ENCODE measurements around the gene DENND2D. TPM values are rescaled to one million over a fixed set of nuclear protein-coding genes. Genes with fewer than 3 reads are reported as not detected.

The DENND2D gene
- total RNA-seq, 4 donors from 2014 or later = 25.3 to 37.1 (median 31.8) TPM

DNA sequence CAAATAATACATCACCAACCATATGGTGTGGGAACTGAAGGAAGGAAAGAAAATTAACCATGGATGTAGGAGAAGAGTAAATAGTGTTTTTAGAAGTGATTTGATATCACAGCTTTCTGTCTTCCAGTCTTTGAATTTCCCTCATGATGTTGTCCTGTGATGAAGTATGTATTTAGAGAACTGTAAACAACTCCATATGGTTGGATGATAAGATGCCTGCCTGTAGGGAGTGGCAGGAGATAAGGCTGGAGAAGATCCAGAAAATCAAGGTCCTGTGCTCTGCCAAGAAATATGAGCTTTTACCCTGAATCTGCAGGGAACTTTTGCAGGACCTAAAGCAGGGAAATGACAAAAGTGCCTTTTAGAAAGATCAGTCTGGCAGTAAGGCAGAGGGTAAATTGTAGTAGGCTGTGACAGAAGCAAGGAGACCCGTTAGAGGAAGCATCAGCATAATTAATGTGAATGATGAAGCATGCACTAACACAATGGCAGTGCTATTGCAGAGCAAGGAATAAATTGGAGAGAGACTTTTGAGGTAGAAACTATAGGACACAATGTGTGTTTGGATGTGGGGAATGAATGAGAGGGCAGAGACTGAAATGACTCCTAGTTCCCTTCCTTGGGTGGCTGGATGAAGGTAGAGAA is 38.5 kb downstream of the DENND2D start:
- peaks cover 14% of the 10 kb centered on the region for H3K36me3 ChIP-seq
- DNase-seq (ENCODE audit: low spot score in 2 of 2) = no peak
- H3K4me3 ChIP-seq = no peak overlapping the region
- H3K27me3 ChIP-seq = no peaks in the 10 kb centered on the region
- H3K9me3 ChIP-seq = no peaks in the 10 kb centered on the region
- no peaks in the 10 kb centered on the region for H3K4me1 ChIP-seq
- no peak overlapping the region for H3K27ac ChIP-seq
- no peak for TF ChIP-seq POLR2A (IDR thresholded peaks at IDR 0.05)
- TF ChIP-seq, protein P1, sequence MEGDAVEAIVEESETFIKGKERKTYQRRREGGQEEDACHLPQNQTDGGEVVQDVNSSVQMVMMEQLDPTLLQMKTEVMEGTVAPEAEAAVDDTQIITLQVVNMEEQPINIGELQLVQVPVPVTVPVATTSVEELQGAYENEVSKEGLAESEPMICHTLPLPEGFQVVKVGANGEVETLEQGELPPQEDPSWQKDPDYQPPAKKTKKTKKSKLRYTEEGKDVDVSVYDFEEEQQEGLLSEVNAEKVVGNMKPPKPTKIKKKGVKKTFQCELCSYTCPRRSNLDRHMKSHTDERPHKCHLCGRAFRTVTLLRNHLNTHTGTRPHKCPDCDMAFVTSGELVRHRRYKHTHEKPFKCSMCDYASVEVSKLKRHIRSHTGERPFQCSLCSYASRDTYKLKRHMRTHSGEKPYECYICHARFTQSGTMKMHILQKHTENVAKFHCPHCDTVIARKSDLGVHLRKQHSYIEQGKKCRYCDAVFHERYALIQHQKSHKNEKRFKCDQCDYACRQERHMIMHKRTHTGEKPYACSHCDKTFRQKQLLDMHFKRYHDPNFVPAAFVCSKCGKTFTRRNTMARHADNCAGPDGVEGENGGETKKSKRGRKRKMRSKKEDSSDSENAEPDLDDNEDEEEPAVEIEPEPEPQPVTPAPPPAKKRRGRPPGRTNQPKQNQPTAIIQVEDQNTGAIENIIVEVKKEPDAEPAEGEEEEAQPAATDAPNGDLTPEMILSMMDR (IDR thresholded peaks at IDR 0.05) = no peak
- no peak for TF ChIP-seq POLR2AphosphoS5 (IDR thresholded peaks at IDR 0.05)
- TF ChIP-seq EP300 (IDR thresholded peaks at IDR 0.05) = no peak
- 39% methylated on average over 1 of the region's 1 CpG for whole genome bisulfite sequencing

DNA sequence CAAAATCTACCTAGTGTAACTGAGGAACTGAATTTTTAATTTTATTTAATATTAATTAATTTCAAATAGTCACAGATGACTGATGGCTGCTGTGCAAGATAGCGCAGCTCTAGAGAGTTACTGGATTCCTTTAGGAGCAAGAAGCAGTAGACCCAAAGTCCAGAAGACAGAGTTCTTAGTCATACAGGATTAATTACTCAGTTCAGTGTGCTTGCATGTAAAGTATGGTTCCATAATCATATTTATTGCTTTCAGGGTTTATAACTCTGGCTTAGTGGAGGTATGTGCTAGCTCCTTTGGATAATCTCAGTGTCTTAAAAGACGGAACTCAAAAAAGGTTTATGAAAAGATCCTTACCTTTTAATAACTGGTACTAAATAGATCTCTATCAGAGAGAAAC is 43.0 kb downstream of the DENND2D start:
- 97% methylated on average over 2 of the region's 2 CpGs for WGBS
- H3K4me1 ChIP-seq = no peaks in the 10 kb centered on the region
- TF ChIP-seq EP300 (IDR thresholded peaks at IDR 0.05) = no peak
- TF ChIP-seq, protein P1 (IDR thresholded peaks at IDR 0.05) = no peak
- no peak for TF ChIP-seq POLR2A (IDR thresholded peaks at IDR 0.05)
- TF ChIP-seq POLR2AphosphoS5 (IDR thresholded peaks at IDR 0.05) = no peak
- no peak overlapping the region for H3K27ac ChIP-seq
- no peaks in the 10 kb centered on the region for H3K9me3 ChIP-seq
- H3K4me3 ChIP-seq = no peak overlapping the region
- H3K36me3 ChIP-seq = peaks cover 36% of the 10 kb centered on the region
- DNase-seq (ENCODE audit: low spot score in 2 of 2) = no peak
- H3K27me3 ChIP-seq = no peaks in the 10 kb centered on the region

DNA sequence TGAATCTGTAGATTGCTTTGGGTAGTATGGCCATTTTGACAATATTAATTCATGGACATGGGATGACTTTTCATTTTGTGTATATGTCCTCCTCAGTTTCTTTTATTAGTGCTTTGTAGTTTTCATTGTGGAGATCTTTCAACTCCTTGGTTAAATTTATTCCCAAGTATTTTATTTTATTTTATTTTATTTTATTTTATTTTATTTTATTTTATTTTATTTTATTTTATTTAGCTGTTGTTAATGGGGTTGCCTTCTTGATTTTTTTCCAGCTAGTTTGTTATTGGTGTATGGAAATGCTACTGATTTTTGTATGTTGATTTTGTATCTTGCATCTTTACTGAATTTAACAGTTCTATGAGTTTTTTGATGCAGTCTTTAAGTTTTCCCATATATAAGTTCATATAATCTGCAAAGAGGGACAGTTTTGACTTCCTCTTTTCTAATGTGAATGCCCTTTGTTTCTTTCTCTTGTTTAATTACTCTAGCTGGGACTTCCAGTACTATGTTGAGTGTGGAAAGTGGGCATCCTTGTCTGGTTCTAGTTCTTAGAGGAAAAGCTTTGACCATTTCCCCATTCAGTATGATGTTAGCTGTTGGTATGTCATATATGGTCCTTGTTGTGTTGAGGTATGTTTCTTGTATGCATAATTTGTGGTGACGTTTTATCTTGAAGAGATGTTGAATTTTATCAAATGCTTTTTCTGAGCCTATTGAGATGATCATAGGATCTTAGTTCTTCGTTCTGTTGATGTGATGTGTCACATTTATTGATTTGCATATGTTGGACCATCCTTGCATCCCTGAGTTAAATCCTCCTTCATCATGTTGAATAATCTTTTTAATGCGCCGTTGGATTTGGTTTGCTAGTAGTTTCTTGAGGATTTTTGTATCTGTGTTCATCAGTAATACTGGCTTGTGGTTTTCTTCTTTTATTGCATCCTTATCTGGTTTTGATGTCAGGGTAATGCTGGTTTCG is 46.1 kb downstream of the DENND2D start:
- Histone ChIP-seq H3K4me3 (no peak overlapping the region), H3K36me3 (peaks cover 49% of the 10 kb centered on the region), H3K9me3 (no peaks in the 10 kb centered on the region), H3K4me1 (peaks cover 2% of the 10 kb centered on the region), H3K27me3 (no peaks in the 10 kb centered on the region), H3K27ac (no peak overlapping the region)
- DNase-seq (ENCODE audit: low spot score in 2 of 2) = no peak
- TF ChIP-seq POLR2A (IDR thresholded peaks at IDR 0.05) (no peak), EP300 (IDR thresholded peaks at IDR 0.05) (no peak), POLR2AphosphoS5 (IDR thresholded peaks at IDR 0.05) (no peak)
- TF ChIP-seq, protein P1 (IDR thresholded peaks at IDR 0.05) = no peak
- 94% methylated on average over 5 of the region's 5 CpGs for WGBS

DNA sequence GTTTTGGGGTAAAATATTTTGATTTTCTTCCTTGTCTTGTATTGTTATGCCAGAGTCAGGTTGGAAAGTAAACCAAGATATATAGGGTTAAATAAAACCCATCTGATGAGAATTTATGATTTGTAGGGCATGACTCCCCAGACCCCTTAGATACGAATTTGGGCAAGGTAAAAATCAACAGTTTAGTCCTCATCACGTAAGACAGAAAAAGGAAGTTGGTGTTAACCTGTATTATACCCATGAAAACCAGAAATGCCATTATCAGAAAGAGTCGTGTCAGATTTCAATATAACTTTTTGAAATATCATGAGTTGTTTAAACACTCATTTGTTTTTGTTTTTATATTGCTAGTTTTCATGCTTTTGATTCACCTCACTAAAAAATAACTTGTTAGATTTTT is 48.6 kb downstream of the DENND2D start:
- TF ChIP-seq EP300 (IDR thresholded peaks at IDR 0.05) (no peak), POLR2AphosphoS5 (IDR thresholded peaks at IDR 0.05) (no peak), POLR2A (IDR thresholded peaks at IDR 0.05) (no peak)
- TF ChIP-seq, protein P1 (IDR thresholded peaks at IDR 0.05) = no peak
- DNase-seq (ENCODE audit: low spot score in 2 of 2) = no peak
- Histone ChIP-seq H3K4me3 (no peak overlapping the region), H3K4me1 (peaks cover 2% of the 10 kb centered on the region), H3K27ac (no peak overlapping the region), H3K27me3 (no peaks in the 10 kb centered on the region), H3K36me3 (peaks cover 62% of the 10 kb centered on the region), H3K9me3 (no peaks in the 10 kb centered on the region)
- WGBS = 61% methylated on average over 3 of the region's 3 CpGs

DNA sequence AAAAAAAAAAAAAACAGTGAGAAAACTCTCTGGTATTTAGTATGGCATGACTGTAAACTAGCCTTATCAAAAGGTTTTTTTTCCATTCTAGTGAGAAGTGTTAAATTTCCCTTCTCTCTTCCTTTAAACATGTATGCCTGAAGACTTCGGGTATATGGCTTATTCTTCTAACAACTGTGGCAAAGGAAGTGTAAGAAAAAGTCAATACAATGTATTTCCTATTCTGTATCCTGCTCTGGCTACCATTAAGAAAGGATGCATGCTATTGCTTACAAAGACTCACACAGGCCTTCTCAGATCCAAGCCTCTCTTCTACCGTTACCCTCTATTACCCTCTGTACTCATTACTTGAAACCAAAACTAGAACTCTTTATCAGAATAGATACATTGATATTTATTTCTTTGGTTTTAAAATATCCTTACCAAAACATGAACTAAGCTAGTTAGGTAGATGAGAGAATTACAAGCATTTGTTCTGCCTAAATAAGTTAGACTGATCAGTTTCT is 52.0 kb downstream of the DENND2D start:
- no peak overlapping the region for H3K27ac ChIP-seq
- DNase-seq (ENCODE audit: low spot score in 2 of 2) = no peak
- H3K4me1 ChIP-seq = peaks cover 2% of the 10 kb centered on the region
- no peak overlapping the region for H3K4me3 ChIP-seq
- peaks cover 50% of the 10 kb centered on the region for H3K36me3 ChIP-seq
- H3K9me3 ChIP-seq = no peaks in the 10 kb centered on the region
- no peaks in the 10 kb centered on the region for H3K27me3 ChIP-seq
- 84% methylated on average over 2 of the region's 2 CpGs for whole genome bisulfite sequencing
- TF ChIP-seq POLR2AphosphoS5 (IDR thresholded peaks at IDR 0.05) = no peak
- TF ChIP-seq, protein P1 (IDR thresholded peaks at IDR 0.05) = no peak
- TF ChIP-seq EP300 (IDR thresholded peaks at IDR 0.05) = no peak

Data from suprapubic skin (tissue), 4 donors.